GM21723 (cell line): ENCODE measurements around the gene BCL3.
"Not testable (repeated sequence)": the region's sequence is repeated elsewhere in the genome, so short reads cannot be mapped to it uniquely, and the experiment has no call there.

Experiments used
- ATAC-seq: cut with Tn5 transposase; IDR thresholded peaks from one replicate; pipeline ENCODE4 v1.9.1; 2021; ENCODE audit warnings: mild to moderate bottlenecking, moderate library complexity; ENCODE audit not compliant: unreplicated experiment

The BCL3 gene, protein sequence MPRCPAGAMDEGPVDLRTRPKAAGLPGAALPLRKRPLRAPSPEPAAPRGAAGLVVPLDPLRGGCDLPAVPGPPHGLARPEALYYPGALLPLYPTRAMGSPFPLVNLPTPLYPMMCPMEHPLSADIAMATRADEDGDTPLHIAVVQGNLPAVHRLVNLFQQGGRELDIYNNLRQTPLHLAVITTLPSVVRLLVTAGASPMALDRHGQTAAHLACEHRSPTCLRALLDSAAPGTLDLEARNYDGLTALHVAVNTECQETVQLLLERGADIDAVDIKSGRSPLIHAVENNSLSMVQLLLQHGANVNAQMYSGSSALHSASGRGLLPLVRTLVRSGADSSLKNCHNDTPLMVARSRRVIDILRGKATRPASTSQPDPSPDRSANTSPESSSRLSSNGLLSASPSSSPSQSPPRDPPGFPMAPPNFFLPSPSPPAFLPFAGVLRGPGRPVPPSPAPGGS

DNA sequence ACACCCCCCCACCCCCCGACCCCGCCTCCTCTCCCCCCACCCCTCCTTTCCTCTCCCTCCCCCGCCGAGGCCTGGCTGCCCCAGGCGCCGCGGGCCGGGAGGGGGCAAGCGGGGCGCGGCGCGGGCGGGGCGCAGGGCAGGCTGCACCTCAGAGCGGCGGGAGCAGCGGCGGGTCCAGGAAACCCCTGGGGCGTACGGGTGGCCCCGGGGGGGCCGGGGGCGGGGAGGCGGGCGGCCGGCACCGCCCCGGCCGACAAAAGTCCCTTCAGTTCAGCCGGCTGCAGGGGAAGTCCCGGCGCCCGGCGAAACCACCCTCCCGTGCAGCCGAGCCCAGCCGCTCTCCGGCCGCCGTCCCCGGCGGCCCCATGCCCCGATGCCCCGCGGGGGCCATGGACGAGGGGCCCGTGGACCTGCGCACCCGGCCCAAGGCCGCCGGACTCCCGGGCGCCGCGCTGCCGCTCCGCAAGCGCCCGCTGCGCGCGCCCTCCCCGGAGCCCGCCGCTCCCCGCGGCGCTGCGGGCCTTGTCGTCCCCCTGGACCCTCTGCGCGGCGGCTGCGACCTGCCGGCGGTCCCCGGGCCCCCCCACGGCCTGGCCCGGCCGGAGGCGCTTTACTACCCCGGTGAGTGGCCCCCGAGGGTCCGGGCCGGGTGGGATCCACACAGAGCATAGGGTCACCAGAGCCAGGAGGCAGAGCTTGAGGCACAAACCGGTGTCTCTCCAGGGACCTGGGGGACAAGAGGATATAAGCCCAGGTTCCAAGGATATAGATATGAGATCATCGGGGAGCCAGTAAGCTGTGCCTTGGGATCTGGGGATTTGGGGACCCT is at the start of gene BCL3:
Gene BCL3, plus strand, starts transcription at position 283 of the 829 bp plus-strand sequence. Its CDS starts 83 bp downstream, at position 366.
- peak; percentile 29 for ATAC-seq

DNA sequence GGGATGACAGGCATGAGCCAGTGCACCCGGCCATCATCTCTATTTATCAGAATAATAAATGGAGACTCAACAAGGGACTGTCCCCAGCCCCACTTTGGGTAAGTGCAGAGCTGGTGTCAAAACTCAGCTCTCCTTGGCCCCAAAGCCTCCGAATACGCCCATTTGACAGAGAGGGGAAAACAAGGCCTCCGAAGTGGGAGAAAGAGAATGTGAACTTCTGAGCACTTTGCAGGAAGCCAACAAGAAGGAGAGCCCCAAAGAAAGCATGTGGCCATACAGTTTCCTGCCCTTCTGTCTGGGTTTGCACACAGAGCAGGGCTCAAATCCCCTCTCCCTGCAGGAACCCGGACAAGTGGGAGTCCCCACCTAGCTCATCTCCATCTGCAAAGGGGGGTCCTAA is 48.0 kb upstream of the BCL3 start:
- no peak for ATAC-seq

DNA sequence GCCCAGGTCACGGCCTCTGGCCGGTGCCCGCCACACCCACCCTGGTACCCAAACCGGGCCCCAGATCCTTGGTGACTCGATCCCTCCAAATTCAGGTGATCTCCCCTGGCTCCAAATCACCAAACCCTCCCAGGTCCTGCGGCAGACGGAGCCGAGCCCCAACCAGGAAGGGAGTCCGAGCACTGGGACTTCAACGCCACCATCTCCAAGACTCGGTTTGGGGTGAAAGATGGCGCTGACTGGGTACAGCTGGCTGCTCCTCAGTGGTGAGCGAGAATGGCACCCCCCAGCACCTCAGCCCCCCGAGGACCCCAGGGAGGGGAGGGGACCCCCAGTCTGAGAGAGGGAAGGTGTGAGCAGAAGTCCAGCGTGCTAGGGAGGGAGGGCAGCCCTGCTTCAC is 47.3 kb upstream of the BCL3 start:
- no peak for ATAC-seq

DNA sequence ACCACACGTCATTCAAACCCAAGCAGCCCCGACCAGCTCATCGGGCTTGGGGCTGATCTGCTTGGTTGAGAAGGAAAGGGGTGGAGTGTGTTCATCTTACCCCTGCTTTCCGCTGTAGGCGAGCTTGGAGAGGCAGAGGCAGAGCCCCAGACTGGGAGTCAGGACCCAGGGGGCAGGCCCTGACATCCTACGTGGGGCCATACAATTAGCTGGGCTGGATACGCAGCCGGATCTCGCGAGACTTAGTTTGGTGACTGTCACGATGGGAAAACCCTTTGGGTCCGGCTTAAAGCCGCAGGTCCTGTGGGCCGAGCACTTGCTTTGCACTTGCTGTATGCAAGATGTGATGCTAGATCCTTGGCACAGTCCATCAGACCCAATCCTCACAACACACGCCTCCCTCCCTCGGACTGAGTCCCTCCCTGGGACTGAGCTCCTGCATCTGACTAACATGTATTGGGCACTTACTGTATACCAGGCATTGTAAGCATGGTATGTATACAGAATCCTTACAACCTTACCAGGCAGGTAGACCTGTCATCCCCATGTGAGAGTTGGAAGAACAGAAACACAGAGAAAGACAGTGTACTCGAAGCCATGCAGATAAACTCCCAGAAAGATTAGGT is 45.8 kb upstream of the BCL3 start:
- ATAC-seq: no peak

DNA sequence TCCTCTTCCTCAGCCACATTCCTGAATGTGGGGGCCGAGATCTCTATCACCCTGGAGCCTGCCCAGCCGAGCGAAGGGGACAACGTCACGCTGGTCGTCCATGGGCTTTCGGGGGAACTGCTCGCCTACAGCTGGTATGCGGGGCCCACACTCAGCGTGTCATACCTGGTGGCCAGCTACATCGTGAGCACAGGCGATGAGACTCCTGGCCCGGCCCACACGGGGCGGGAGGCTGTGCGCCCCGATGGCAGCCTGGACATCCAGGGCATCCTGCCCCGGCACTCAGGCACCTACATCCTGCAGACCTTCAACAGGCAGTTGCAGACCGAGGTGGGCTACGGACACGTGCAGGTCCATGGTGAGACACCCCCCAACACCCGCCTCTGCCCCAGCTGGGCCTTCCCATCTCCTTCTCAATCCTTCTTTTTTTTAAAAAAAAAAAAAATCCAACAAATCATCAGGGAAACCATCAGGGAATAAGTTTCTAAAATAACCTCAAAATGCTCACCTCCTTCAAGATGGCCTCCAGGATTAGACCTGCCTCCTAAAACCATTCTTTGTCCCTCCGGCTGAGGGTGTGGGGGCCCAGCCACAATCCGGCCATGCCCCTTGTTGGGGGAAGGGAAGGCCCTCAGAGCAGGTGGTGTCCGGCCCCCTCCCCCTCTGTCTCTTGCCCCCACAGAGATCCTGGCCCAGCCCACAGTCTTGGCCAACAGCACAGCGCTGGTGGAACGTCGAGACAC is 45.0 kb upstream of the BCL3 start:
- ATAC-seq: no peak

DNA sequence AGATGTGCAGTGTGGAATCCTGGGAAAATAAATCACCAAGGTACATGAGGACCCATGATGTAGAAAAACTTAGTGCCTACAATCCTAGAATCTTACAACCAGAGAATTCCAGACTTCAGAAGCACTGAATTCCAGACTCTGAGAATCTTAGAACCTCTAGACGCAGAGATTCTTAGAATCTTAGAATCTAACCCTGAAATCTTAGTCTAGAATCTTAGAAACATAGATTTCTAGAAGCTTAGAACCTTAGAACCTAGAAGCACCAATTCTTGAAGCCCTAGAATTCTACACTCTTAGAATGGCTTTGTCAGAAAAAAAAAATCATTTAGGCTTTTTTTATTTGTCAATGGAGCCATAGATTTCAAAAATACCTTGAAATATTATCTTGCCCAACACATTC is 43.5 kb upstream of the BCL3 start:
- ATAC-seq: no peak

DNA sequence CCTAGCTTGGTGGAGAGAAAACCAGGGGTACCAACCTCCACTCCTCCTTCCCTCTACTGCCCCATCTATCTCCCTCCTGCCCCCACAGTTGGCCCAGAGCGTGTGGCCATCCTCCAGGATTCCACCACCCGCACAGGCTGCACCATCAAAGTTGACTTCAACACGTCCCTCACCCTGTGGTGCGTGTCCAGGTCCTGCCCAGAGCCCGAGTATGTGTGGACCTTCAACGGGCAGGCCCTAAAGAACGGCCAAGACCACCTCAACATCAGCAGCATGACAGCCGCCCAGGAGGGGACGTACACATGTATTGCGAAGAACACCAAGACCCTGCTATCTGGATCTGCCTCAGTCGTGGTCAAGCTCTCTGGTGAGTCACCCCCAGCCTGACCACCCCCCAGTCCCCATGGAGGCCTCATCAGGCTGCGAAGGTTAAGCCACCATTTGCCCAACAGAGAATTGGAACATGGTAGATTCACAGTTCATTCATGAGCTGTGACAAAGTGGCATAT is 43.0 kb upstream of the BCL3 start:
- no peak for ATAC-seq

DNA sequence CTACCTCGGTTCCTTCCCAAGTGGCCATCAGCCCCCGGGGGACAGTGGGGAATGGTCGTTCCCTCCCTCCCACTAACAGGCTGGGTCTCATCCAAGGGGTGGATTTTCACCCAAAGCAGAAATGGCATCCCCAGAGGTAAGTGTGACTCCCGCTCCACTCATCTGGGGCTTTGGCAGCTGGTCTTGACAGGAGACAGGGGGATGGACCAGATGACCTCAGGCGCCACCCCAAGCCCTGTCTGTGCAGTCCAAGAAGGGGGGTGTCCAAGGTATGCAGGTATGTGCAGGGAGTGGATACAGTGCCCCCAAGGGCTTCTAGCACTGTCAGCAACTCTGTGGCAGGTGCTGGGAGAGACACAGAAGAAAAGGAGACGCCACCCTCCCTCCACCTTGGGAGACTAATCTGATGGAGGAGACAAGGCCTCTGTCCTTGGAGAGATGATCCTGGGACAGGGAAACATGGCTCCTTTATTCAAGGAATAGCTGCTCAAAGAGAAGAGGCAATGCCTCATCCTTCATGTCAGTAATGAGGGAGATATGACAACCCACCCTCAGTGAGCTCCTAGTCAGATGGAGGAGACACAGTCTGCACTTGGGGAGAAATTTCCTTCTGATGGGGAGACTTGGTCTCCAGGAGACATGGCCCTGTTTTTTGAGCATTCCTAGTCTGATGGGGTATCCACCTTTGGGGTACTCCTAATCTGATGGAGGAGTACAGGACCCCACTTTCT is 41.8 kb upstream of the BCL3 start:
- ATAC-seq: no peak

DNA sequence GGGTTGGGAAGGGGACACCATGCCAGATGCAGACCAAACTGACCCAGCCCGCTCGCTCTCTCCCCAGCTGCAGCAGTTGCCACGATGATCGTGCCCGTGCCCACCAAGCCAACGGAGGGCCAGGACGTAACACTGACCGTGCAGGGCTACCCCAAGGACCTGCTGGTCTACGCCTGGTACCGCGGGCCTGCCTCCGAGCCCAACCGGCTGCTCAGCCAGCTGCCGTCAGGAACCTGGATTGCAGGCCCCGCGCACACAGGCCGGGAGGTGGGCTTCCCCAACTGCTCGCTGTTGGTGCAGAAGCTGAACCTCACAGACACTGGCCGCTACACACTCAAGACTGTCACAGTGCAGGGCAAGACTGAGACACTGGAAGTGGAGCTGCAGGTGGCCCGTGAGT is 40.7 kb upstream of the BCL3 start:
- no peak for ATAC-seq

DNA sequence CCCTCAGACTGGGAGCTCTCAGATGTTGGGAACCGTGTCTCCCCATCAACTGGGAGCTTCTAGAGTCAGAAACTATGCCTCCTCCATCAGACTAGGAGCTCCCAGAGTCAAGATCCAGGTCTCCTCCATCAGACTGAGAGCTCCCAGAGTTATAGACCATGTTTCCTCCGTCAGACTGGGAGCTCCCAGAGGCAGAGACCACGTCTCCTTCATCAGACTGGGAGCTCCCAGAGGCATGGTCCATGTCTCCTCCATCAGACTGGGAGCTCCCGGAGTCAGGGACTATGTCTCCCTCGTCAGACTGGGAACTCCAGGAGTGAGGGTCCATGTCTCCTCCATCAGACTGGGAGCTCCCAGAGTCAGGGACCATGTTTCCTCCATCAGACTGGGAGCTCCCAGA is 39.6 kb upstream of the BCL3 start:
- no peak for ATAC-seq

DNA sequence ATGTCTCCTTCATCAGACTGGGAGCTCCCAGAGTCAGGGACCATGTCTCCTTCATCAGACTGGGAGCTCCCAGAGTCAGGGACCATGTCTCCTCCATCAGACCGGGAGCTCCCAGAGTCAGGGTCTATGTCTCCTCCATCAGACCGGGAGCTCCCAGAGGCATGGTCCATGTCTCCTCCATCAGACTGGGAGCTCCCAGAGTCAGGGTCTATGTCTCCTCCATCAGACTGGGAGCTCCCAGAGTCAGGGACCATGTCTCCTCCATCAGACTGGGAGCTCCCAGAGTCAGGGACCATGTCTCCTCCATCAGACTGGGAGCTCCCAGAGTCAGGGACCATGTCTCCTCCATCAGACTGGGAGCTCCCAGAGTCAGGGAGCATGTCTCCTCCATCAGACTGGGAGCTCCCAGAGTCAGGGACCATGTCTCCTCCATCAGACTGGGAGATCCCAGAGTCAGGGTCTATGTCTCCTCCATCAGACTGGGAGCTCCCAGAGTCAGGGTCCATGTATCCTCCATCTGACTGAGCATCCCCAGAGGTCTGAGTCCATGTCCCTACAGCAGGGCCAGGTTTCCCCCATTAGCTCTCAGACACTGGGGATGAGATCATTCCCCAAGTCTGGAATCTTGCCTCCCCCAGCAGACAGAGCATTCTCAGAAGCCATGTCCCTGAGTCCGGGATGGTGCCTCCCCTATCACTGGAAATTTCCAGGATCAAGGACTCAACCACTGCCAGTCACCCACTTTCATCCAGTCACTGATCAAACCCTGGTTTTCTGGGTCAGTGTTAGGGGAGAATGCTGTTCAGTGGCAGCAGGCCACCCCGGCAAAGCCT is 38.9 kb upstream of the BCL3 start:
- ATAC-seq: not testable (repeated sequence)

DNA sequence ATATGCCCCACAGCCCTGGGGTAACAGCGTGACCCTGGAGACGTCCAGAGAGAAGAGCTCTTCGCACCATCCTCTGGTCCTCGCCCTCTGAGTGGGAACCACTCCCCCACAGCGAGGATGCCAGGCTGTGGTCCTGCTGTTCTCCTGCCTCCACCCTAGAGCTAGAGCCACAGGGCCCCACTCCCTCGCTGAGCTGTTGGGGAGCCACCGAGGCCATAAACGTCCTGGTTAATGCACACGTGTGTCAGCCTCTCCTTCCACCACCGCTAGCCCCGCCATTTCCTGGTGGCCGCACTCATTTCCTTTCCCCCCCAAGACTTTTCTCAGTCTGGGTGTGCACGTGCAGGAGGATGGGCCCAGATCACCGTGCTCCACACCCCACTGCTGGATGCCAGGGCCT is 38.0 kb upstream of the BCL3 start:
- no peak for ATAC-seq

DNA sequence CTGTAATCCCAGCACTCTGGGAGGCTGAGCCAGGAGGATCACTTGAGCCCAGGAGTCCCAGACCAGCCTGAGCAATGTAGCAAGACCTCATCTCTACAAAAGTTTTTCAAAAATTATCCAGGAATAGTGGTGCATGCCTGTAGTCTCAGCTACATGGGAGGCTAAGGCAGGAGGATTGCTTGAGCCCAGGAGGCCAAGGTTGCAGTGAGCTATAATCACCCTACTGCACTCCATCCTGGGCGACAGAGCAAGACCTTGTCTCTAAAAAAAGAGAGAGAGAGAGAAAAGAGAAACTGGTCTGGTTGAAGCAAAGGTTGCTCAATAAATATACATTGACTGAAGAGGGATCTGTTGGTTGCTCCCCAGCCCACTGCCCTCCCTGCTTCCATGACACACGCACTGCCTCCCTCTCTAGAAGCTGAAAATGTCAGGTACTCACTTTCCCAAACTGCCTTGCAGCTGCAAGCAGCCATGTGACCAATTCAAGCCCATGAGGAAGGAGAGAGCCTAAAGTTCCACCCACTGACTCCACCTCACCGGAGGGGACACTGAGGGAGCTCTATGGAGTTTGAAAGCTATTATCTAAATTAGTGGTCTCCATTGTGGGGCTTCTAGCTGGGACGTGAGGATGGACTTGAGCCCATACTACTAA is 35.5 kb upstream of the BCL3 start:
- no peak for ATAC-seq

DNA sequence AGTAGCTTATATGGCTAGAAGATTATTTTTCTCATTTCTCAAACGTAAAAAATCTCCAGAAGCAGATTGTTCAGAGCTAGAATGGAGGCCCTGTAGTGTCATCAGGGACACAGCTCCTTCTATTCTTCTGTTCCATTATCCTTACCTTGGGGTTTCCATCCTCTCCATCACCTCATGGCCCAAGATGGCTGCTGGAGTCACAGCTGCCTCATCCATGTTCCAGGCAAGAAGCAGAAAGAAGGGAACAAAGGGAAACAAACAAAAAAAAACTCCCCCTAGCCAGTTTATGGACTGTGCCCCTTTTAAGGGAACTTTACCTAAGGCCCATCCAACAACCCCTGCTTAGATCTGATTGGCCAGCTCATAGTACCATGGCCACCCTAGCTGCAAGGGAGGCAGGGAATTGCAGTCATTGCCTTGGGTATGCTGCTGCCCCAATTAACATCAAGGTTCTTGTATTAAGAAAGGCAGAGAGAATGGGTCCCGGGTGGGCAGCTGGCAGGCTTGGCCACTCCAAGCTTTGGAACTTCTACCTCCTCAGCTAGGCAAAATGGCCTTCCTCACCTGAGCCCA is 33.8 kb upstream of the BCL3 start:
- ATAC-seq: no peak

DNA sequence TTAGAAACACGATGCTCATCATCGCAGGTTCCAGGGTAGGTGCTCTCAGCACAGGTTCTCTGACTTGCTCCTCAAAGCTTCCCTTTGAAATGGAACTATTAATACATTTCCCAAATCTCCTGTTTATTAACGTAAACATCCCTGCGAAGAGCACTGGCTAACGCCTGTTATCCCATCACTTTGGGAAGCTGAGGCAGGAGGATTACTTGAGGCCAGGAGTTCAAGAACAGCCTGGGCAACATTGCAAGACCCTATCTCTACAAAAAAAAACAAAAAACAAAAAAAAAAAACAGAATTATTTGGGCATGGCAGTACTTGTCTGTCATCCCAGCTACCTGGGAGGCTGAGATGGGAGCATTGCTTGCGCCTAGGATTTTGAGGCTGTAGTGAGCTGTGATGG is 30.9 kb upstream of the BCL3 start:
- no peak for ATAC-seq

DNA sequence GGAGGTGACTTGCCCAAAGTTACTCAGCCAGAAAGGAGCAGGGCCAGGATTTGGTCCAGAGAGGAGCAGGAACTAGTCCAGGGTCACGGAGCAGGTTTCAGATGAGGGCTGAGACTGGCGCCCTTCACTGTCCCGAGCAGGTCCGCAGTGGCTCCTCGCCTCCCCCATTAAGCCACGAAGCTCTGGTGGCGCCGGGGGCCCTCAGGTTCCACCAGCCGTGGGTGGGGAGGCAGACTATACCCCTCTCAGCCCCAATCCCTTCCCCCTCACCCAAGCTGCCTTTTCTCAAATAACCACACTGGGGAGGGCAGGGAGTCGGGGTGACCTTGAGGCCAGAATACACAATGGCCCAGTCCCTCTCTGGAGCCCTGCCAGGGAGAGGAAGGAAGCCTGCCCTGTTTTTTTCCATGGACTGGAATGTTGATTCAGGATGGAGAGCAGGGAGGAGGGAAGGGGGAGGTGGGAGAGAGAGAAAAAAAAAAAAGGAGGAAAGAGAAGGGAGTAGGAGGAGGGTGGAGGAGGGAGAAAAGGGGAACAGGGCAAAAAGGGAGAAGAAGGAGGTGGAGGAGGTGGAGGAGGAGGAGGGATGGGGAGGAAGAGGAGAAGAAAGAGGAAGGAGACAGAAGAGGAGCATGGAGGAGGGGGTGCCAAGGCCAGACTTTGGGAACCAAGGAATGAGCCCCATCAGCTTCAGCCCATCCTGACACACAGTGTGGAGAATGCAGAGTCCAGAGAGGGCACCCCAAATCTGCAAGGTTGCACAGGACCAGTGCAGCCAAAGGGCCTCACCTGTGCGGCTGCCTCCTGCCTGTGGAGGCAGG is 29.9 kb upstream of the BCL3 start:
- ATAC-seq: no peak

DNA sequence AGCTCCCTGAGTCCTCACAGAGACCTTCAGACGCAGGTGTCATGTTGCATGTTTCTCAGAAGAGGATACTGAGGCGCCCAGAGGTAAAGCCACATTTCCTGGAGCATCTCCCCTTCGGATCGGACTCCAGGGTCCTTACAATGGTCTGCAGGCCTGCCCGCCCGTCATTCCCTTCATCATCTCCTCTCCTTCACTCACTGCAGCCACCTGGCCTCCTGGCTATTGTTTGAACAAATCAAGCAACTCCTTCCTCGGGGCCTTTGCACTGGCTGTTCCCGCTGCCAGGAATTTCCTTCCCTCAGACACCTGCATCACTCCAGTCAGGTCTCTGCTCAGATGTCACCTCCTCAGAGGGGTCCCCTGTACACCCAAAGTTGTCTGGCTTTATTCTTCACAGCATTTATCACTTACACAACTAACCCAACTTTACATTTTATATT is 29.2 kb upstream of the BCL3 start:
- no peak for ATAC-seq
